Tibial nerve (tissue), 3 donors: ENCODE measurements around the gene GPR151.

ENCODE experiments used
- POLR2A ChIP-seq, 2 donors: fragments of 450-650 bp; IDR thresholded peaks; one replicate each; pipeline ENCODE4 v1.6.1; 2017; ENCODE audit warnings: antibody characterized with exemption in 2 of 2, mild to moderate bottlenecking in 2 of 2, moderate library complexity in 2 of 2
- TF ChIP-seq, protein P1 (sequence below), 5 experiments: fragments of 200-600 bp in 3 of 5; fragments of 450-650 bp in 2 of 5; sonication (generic) in 3 of 5; IDR thresholded peaks; one replicate each; pipeline ENCODE4 v1.5.1; 2016 to 2019; ENCODE audit warnings: antibody characterized with exemption in 5 of 5, mild to moderate bottlenecking in 3 of 5, moderate library complexity in 2 of 5

DNA sequence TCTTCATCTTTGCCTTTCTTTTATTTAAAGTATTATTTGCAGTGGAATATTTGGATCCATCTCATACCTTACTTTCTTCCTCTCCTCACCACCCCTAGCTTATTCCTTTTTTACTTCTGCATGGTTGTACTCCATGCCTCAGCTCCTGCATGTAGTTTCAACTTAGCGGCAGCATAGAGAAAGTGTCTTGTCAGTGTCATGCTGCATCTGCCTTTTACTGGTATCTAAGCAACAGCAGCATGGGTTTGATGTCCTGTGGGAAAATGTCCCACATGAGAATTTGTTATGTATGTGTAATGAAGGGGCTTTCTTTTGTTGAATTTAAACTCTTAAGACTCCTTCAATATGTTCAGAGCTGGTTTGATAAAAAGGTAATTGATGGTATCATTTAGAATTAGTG lies 48.2 kb downstream of the GPR151 start:
- TF ChIP-seq POLR2A (IDR thresholded peaks at IDR 0.05), result no peak
- TF ChIP-seq, protein P1, sequence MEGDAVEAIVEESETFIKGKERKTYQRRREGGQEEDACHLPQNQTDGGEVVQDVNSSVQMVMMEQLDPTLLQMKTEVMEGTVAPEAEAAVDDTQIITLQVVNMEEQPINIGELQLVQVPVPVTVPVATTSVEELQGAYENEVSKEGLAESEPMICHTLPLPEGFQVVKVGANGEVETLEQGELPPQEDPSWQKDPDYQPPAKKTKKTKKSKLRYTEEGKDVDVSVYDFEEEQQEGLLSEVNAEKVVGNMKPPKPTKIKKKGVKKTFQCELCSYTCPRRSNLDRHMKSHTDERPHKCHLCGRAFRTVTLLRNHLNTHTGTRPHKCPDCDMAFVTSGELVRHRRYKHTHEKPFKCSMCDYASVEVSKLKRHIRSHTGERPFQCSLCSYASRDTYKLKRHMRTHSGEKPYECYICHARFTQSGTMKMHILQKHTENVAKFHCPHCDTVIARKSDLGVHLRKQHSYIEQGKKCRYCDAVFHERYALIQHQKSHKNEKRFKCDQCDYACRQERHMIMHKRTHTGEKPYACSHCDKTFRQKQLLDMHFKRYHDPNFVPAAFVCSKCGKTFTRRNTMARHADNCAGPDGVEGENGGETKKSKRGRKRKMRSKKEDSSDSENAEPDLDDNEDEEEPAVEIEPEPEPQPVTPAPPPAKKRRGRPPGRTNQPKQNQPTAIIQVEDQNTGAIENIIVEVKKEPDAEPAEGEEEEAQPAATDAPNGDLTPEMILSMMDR (IDR thresholded peaks at IDR 0.05), result no peak
